Astrocyte (in vitro differentiated cells and primary cell): Measurements from ENCODE around the gene NTN4. TPM values are rescaled to one million over a fixed set of nuclear protein-coding genes. Genes with fewer than 3 reads are reported as not detected.

Source experiments
- DNase-seq: peaks from one replicate; pipeline ENCODE4 v3.0.0-alpha.2; 2010; ENCODE audit warnings: low read depth
- FAIRE-seq: peaks from 2 replicates; lab custom pipeline; 2011; peaks lifted over from hg19 to GRCh38; lab: Jason Lieb, UNC
- H2AFZ ChIP-seq: 2 replicates; pipeline ENCODE4 v1.6.0; 2012; ENCODE audit warnings: low read depth, low read length, inconsistent platforms
- H3K27ac ChIP-seq: 2 replicates; pipeline ENCODE4 v1.5.1; 2011; ENCODE audit warnings: low read depth, low read length, inconsistent platforms
- H3K27me3 ChIP-seq: 2 replicates; pipeline ENCODE4 v1.6.0; 2011; ENCODE audit warnings: low read length, inconsistent platforms; ENCODE audit not compliant: insufficient read depth
- H3K36me3 ChIP-seq: 2 replicates; pipeline ENCODE4 v1.5.1; 2011; ENCODE audit warnings: low read length, inconsistent platforms; ENCODE audit not compliant: insufficient read depth
- H3K4me1 ChIP-seq: 2 replicates; pipeline ENCODE4 v1.5.1; 2011; ENCODE audit warnings: low read length, inconsistent platforms; ENCODE audit not compliant: insufficient read depth
- H3K4me2 ChIP-seq: 2 replicates; pipeline ENCODE4 v1.6.0; 2012; ENCODE audit warnings: low read length, inconsistent platforms
- H3K4me3 ChIP-seq: 2 replicates; pipeline ENCODE4 v1.5.1; 2011; ENCODE audit warnings: low read depth, mild to moderate bottlenecking, low read length, inconsistent platforms; ENCODE audit not compliant: insufficient read depth
- H3K79me2 ChIP-seq: 2 replicates; pipeline ENCODE4 v1.6.0; 2012; ENCODE audit warnings: mild to moderate bottlenecking, low read length, inconsistent platforms; ENCODE audit not compliant: insufficient read depth
- H3K9ac ChIP-seq: 2 replicates; pipeline ENCODE4 v1.6.0; 2012; ENCODE audit warnings: mild to moderate bottlenecking, low read length, inconsistent platforms
- H3K9me3 ChIP-seq: 2 replicates; pipeline ENCODE4 v1.5.1; 2012; ENCODE audit warnings: low read depth, mild to moderate bottlenecking, low read length, inconsistent platforms; ENCODE audit not compliant: insufficient read depth
- H4K20me1 ChIP-seq: 2 replicates; pipeline ENCODE4 v1.6.0; 2012; ENCODE audit warnings: low read length, inconsistent platforms; ENCODE audit not compliant: insufficient read depth
- H3K27ac Mint-ChIP-seq: one replicate; pipeline ENCODE4 v1.8.0; 2021; ENCODE audit warnings: mild to moderate bottlenecking, mixed read lengths; ENCODE audit not compliant: unreplicated experiment
- H3K27me3 Mint-ChIP-seq: one replicate; pipeline ENCODE4 v1.8.0; 2021; ENCODE audit warnings: low read depth, mixed read lengths; ENCODE audit not compliant: unreplicated experiment
- H3K36me3 Mint-ChIP-seq: one replicate; pipeline ENCODE4 v1.8.0; 2021; ENCODE audit warnings: low read depth, mixed read lengths; ENCODE audit not compliant: unreplicated experiment
- H3K4me1 Mint-ChIP-seq: one replicate; pipeline ENCODE4 v1.8.0; 2021; ENCODE audit warnings: low read depth, mixed read lengths; ENCODE audit not compliant: unreplicated experiment
- H3K4me3 Mint-ChIP-seq: one replicate; pipeline ENCODE4 v1.8.0; 2021; ENCODE audit warnings: mild to moderate bottlenecking, moderate library complexity, mixed read lengths; ENCODE audit not compliant: unreplicated experiment
- H3K9me3 Mint-ChIP-seq: one replicate; pipeline ENCODE4 v1.8.0; 2021; ENCODE audit warnings: mild to moderate bottlenecking, mixed read lengths; ENCODE audit not compliant: unreplicated experiment
- CTCF ChIP-seq: IDR thresholded peaks from 2 replicates; pipeline ENCODE4 v1.5.1; 2011; ENCODE audit warnings: low read depth, mild to moderate bottlenecking, inconsistent platforms, low read length, moderate library complexity; ENCODE audit not compliant: insufficient read depth
- EZH2 ChIP-seq: IDR thresholded peaks from 2 replicates; pipeline ENCODE4 v1.6.1; 2012; ENCODE audit warnings: mild to moderate bottlenecking, low read length, inconsistent platforms; ENCODE audit not compliant: insufficient read depth
- total RNA-seq: library from RNA; stranded (reverse); gene quantifications from 2 replicates; pipeline ENCODE4 v1.2.1, GENCODE V29; 2021

The NTN4 gene
- total RNA-seq, 1 donor from 2014 or later, result 28.9 TPM

GRCh38 chr12:95788637-95789036 is 1.9 kb downstream of the NTN4 start:
- Histone ChIP-seq H3K36me3 (peaks cover 9% of the 10 kb centered on the region), H2AFZ (no peak overlapping the region), H4K20me1 (no peaks in the 10 kb centered on the region), H3K4me3 (peak overlapping the region; percentile 85), H3K4me1 (peaks cover 27% of the 10 kb centered on the region), H3K27me3 (peaks cover 5% of the 10 kb centered on the region), H3K79me2 (peaks cover 49% of the 10 kb centered on the region), H3K9me3 (no peaks in the 10 kb centered on the region), H3K27ac (peak overlapping the region; percentile 72), H3K4me2 (peak overlapping the region; percentile 95), H3K9ac (peak overlapping the region; percentile 95)
- Mint-ChIP-seq H3K27ac (peak overlapping the region; percentile 80), H3K4me1 (peaks cover 9% of the 10 kb centered on the region), H3K36me3 (no peaks in the 10 kb centered on the region), H3K4me3 (peak overlapping the region; percentile 85), H3K27me3 (peaks cover 10% of the 10 kb centered on the region), H3K9me3 (no peaks in the 10 kb centered on the region)
- TF ChIP-seq EZH2 (no peak), CTCF (no peak)
- DNase-seq (peak; percentile 52), FAIRE-seq (no peak)

- Histone ChIP-seq H3K27ac (no peak overlapping the region), H3K4me3 (no peak overlapping the region), H3K79me2 (peaks cover 55% of the 10 kb centered on the region), H3K9me3 (no peaks in the 10 kb centered on the region), H3K9ac (no peak overlapping the region), H3K4me1 (peaks cover 27% of the 10 kb centered on the region), H3K27me3 (peaks cover 5% of the 10 kb centered on the region), H3K4me2 (no peak overlapping the region), H3K36me3 (peaks cover 12% of the 10 kb centered on the region), H2AFZ (no peak overlapping the region), H4K20me1 (no peaks in the 10 kb centered on the region)
- TF ChIP-seq CTCF (no peak), EZH2 (no peak)
- Mint-ChIP-seq H3K27me3 (peaks cover 8% of the 10 kb centered on the region), H3K4me1 (peaks cover 9% of the 10 kb centered on the region), H3K9me3 (no peaks in the 10 kb centered on the region), H3K27ac (no peak overlapping the region), H3K36me3 (no peaks in the 10 kb centered on the region), H3K4me3 (no peak overlapping the region)
- no peak for DNase-seq
- no peak for FAIRE-seq
Observed at GRCh38 chr12:95787274-95787818, 3.2 kb downstream of the NTN4 start.

GRCh38 chr12:95784915-95785314 is 5.6 kb downstream of the NTN4 start:
- H3K27ac ChIP-seq, result no peak overlapping the region
- H3K27me3 ChIP-seq, result no peaks in the 10 kb centered on the region
- no peak for TF ChIP-seq CTCF
- no peak for TF ChIP-seq EZH2
- DNase-seq, result no peak
- H3K36me3 Mint-ChIP-seq, result peaks cover 3% of the 10 kb centered on the region
- peaks cover 58% of the 10 kb centered on the region for H3K79me2 ChIP-seq
- H3K27ac Mint-ChIP-seq, result no peak overlapping the region
- no peak overlapping the region for H3K9ac ChIP-seq
- no peak overlapping the region for H2AFZ ChIP-seq
- peaks cover 12% of the 10 kb centered on the region for H3K36me3 ChIP-seq
- H4K20me1 ChIP-seq, result no peaks in the 10 kb centered on the region
- H3K9me3 ChIP-seq, result no peaks in the 10 kb centered on the region
- H3K4me1 Mint-ChIP-seq, result peaks cover 7% of the 10 kb centered on the region
- H3K4me2 ChIP-seq, result peak overlapping the region; percentile 19
- no peak overlapping the region for H3K4me3 ChIP-seq
- no peak for FAIRE-seq
- no peaks in the 10 kb centered on the region for H3K9me3 Mint-ChIP-seq
- no peak overlapping the region for H3K4me3 Mint-ChIP-seq
- H3K27me3 Mint-ChIP-seq, result no peaks in the 10 kb centered on the region
- H3K4me1 ChIP-seq, result peaks cover 19% of the 10 kb centered on the region
